ENCODE results near the gene AGT. TPM values are rescaled to one million over a fixed set of nuclear protein-coding genes. Genes with fewer than 3 reads are reported as not detected.

The AGT gene
- total and polyA plus RNA-seq, 2 experiments from 2014 or later: 0.11 TPM; not detected in 1

DNA sequence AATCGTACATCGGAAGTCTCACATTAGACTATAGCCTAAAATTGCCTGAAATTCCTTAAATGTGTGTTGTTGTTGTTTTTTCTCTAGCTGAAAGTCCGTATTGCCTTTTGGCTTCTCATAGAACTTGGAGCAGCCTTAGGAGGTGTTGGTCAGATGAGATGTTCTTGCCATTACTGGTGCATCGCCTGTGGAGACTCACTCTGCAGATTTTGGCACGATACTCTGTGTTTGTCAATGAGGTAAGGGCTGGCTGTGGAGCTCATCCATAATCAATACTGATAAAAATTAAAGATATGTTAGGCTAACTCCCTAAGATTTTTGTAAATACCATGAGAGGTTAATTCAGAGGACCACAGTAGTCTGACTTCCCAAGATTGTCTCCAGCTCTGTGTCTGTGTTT, 28.9 kb downstream of the AGT start:
- no peaks in the 10 kb centered on the region for H3F3A ChIP-seq (replicated peaks; ENCODE audit: low read depth)
- H3K4me1 ChIP-seq (ENCODE audit: insufficient read depth): no peaks in the 10 kb centered on the region
- DNase-seq (ENCODE audit: low spot score) (no peak), ATAC-seq (no peak)
- H3K9me2 ChIP-seq (ENCODE audit: insufficient read depth): no peaks in the 10 kb centered on the region
- H3K36me3 ChIP-seq (ENCODE audit: insufficient read depth): peaks cover 45% of the 10 kb centered on the region
- H3K27me3 ChIP-seq (ENCODE audit: insufficient read depth): no peaks in the 10 kb centered on the region
- H3K27ac Mint-ChIP-seq: no peak overlapping the region
- H3K27me3 Mint-ChIP-seq (ENCODE audit: insufficient read depth, low read depth, poor library complexity): peaks cover 4% of the 10 kb centered on the region
- H3K4me3 ChIP-seq: no peak overlapping the region
- H4K20me1 ChIP-seq (replicated peaks; ENCODE audit: insufficient read depth): no peaks in the 10 kb centered on the region; the same call in 1 of the 2 replicates
- no peak overlapping the region for H3K27ac ChIP-seq (ENCODE audit: low read depth)
- H3K79me2 ChIP-seq (replicated peaks; ENCODE audit: insufficient read depth): no peaks in the 10 kb centered on the region
- TF ChIP-seq EZH2phosphoT487 (IDR thresholded peaks at IDR 0.05; ENCODE audit: unreplicated experiment) (no peak), CREB1 (CRISPR knock-in tag; IDR thresholded peaks at IDR 0.05; ENCODE audit: low read depth) (no peak), REST (IDR thresholded peaks at IDR 0.05; ENCODE audit: unreplicated experiment) (no peak), ZNF114 (CRISPR knock-in tag; IDR thresholded peaks at IDR 0.05) (no peak), ZNF331 (CRISPR knock-in tag; IDR thresholded peaks at IDR 0.05; ENCODE audit: low read depth) (no peak), JUNB (IDR thresholded peaks at IDR 0.05; ENCODE audit: unreplicated experiment) (no peak), STAT1 (IDR thresholded peaks at IDR 0.05; ENCODE audit: unreplicated experiment) (no peak), NANOG (IDR thresholded peaks at IDR 0.05; ENCODE audit: borderline replicate concordance) (no peak), EZH2 (IDR thresholded peaks at IDR 0.05; ENCODE audit: low read depth, unreplicated experiment) (no peak), ZNF462 (CRISPR knock-in tag; IDR thresholded peaks at IDR 0.05) (no peak), POLR2AphosphoS5 (IDR thresholded peaks at IDR 0.05; ENCODE audit: low read depth) (no peak)
- TF ChIP-seq, protein P1, sequence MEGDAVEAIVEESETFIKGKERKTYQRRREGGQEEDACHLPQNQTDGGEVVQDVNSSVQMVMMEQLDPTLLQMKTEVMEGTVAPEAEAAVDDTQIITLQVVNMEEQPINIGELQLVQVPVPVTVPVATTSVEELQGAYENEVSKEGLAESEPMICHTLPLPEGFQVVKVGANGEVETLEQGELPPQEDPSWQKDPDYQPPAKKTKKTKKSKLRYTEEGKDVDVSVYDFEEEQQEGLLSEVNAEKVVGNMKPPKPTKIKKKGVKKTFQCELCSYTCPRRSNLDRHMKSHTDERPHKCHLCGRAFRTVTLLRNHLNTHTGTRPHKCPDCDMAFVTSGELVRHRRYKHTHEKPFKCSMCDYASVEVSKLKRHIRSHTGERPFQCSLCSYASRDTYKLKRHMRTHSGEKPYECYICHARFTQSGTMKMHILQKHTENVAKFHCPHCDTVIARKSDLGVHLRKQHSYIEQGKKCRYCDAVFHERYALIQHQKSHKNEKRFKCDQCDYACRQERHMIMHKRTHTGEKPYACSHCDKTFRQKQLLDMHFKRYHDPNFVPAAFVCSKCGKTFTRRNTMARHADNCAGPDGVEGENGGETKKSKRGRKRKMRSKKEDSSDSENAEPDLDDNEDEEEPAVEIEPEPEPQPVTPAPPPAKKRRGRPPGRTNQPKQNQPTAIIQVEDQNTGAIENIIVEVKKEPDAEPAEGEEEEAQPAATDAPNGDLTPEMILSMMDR (conservative IDR thresholded peaks at IDR 0.05; ENCODE audit: low read depth in 2 of 2): no peak
- TF ChIP-seq, protein P2, sequence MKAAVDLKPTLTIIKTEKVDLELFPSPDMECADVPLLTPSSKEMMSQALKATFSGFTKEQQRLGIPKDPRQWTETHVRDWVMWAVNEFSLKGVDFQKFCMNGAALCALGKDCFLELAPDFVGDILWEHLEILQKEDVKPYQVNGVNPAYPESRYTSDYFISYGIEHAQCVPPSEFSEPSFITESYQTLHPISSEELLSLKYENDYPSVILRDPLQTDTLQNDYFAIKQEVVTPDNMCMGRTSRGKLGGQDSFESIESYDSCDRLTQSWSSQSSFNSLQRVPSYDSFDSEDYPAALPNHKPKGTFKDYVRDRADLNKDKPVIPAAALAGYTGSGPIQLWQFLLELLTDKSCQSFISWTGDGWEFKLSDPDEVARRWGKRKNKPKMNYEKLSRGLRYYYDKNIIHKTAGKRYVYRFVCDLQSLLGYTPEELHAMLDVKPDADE (IDR thresholded peaks at IDR 0.05): no peak
- no peak overlapping the region for H2AFZ ChIP-seq
- H3K4me2 ChIP-seq: no peak overlapping the region
- H3K4me1 Mint-ChIP-seq: no peaks in the 10 kb centered on the region
- peaks cover 60% of the 10 kb centered on the region for H3K36me3 Mint-ChIP-seq (ENCODE audit: low read depth)
- H3K4me3 Mint-ChIP-seq: no peak overlapping the region
- H3K9me3 Mint-ChIP-seq: no peaks in the 10 kb centered on the region
